ENCODE measurements around the gene CYP1A1. TPM values are rescaled to one million over a fixed set of nuclear protein-coding genes. Genes with fewer than 3 reads are reported as not detected.

The CYP1A1 gene
- total and polyA plus RNA-seq, 2 of the 13 experiments (the other 11 are each of a cell fraction or from before 2014, with no cell fraction given), result 7.9 to 8.0 TPM

GRCh38 chr15:74695597-74696397 is 29.5 kb downstream of the CYP1A1 start, which contains the start of gene EDC3 (continued):
- TF ChIP-seq CAMTA2 (CRISPR knock-in tag; IDR thresholded peaks at IDR 0.05; ENCODE audit: borderline replicate concordance) (0 out of 2 replicates have a peak, but pooled peaks have one; percentile 28), ZNF784 (CRISPR knock-in tag; IDR thresholded peaks at IDR 0.05; ENCODE audit: borderline replicate concordance) (peak; percentile 73; the same call in 1 of the 2 replicates), ATF3 (CRISPR knock-in tag; IDR thresholded peaks at IDR 0.05) (0 out of 2 replicates have a peak, but pooled peaks have one; percentile 16), RXRB (CRISPR knock-in tag; IDR thresholded peaks at IDR 0.05; ENCODE audit: borderline replicate concordance) (peak; percentile 26; the same call in 1 of the 2 replicates), BCL3 (CRISPR knock-in tag; IDR thresholded peaks at IDR 0.05) (peak; percentile 51; the same call in 1 of the 2 replicates), KLF12 (CRISPR knock-in tag; IDR thresholded peaks at IDR 0.05; ENCODE audit: borderline replicate concordance) (peak; percentile 97; the same call in 1 of the 2 replicates), ZBTB37 (CRISPR knock-in tag; IDR thresholded peaks at IDR 0.05) (peak; percentile 26; the same call in 1 of the 2 replicates), TBX3 (IDR thresholded peaks at IDR 0.05; ENCODE audit: borderline replicate concordance) (peak; percentile 66; the same call in 1 of the 2 replicates), ZNF143 (CRISPR knock-in tag; IDR thresholded peaks at IDR 0.05) (peak; percentile 63), U2AF1 (optimal IDR thresholded peaks at IDR 0.05; ENCODE audit: low read depth, low read length) (peak; percentile 57), PBX2 (CRISPR knock-in tag; IDR thresholded peaks at IDR 0.05) (no peak), ZNF564 (CRISPR knock-in tag; IDR thresholded peaks at IDR 0.05) (0 out of 2 replicates have a peak, but pooled peaks have one; percentile 12), MYPOP (CRISPR knock-in tag; IDR thresholded peaks at IDR 0.05) (peak; percentile 73), ZNF34 (CRISPR knock-in tag; IDR thresholded peaks at IDR 0.05; ENCODE audit: borderline replicate concordance) (no peak), ELF4 (CRISPR knock-in tag; IDR thresholded peaks at IDR 0.05; ENCODE audit: borderline replicate concordance) (no peak), TEAD3 (CRISPR knock-in tag; optimal IDR thresholded peaks at IDR 0.05; ENCODE audit: borderline replicate concordance) (peak; percentile 94), RAD21 (CRISPR knock-in tag; IDR thresholded peaks at IDR 0.05) (no peak), ZNF674 (CRISPR knock-in tag; IDR thresholded peaks at IDR 0.05; ENCODE audit: low read depth) (no peak)
